Osteoblast (primary cell): ENCODE measurements around the gene DCAF11. TPM values are rescaled to one million over a fixed set of nuclear protein-coding genes. Genes with fewer than 3 reads are reported as not detected.

Source experiments
- DNase-seq: peaks from one replicate; pipeline ENCODE4 v3.0.0; 2011; ENCODE audit warnings: low spot score, mixed read lengths; ENCODE audit not compliant: insufficient read length; ENCODE audit errors: missing footprints
- H2AFZ ChIP-seq: 2 replicates; pipeline ENCODE4 v1.6.0; 2011; ENCODE audit warnings: mild to moderate bottlenecking, low read length
- H3K27ac ChIP-seq: 2 replicates; pipeline ENCODE4 v1.5.1; 2011; ENCODE audit warnings: mild to moderate bottlenecking, low read depth, low read length, moderate library complexity
- H3K27me3 ChIP-seq: 2 replicates; pipeline ENCODE4 v1.6.0; 2012; ENCODE audit warnings: mild to moderate bottlenecking, control low read depth, inconsistent platforms, low read length, moderate library complexity; ENCODE audit not compliant: insufficient read depth
- H3K36me3 ChIP-seq: 2 replicates; pipeline ENCODE4 v1.5.1; 2011; ENCODE audit warnings: mild to moderate bottlenecking, low read length, control low read depth, moderate library complexity; ENCODE audit not compliant: insufficient read depth
- H3K4me1 ChIP-seq: 2 replicates; pipeline ENCODE4 v1.5.1; 2011; ENCODE audit warnings: mild to moderate bottlenecking, low read length, control low read depth, moderate library complexity; ENCODE audit not compliant: insufficient read depth
- H3K4me2 ChIP-seq: 2 replicates; pipeline ENCODE4 v1.6.0; 2011; ENCODE audit warnings: mild to moderate bottlenecking, low read length; ENCODE audit not compliant: insufficient read depth
- H3K4me3 ChIP-seq: fragments of 200-600 bp; sonication (generic); 3 replicates; pipeline ENCODE4 v1.5.1; 2012; ENCODE audit warnings: mild to moderate bottlenecking, low read length, inconsistent platforms; ENCODE audit not compliant: insufficient read depth
- H3K79me2 ChIP-seq: 2 replicates; pipeline ENCODE4 v1.6.0; 2012; ENCODE audit warnings: mild to moderate bottlenecking, low read length, control low read depth, inconsistent platforms; ENCODE audit not compliant: insufficient read depth
- H3K9me3 ChIP-seq: 2 replicates; pipeline ENCODE4 v1.5.1; 2011; ENCODE audit warnings: low read depth, low read length, control low read depth
- H4K20me1 ChIP-seq: 2 replicates; pipeline ENCODE4 v1.6.0; 2012; ENCODE audit warnings: mild to moderate bottlenecking, low read length, control low read depth; ENCODE audit not compliant: insufficient read depth
- total RNA-seq: library from RNA; depleted of rRNA; stranded (reverse); fragments of >200 nt; gene quantifications from 2 replicates; pipeline ENCODE4 v1.2.3, GENCODE V29; 2012
- TF ChIP-seq, protein P1 (sequence below): IDR thresholded peaks from 2 replicates; pipeline ENCODE4 v1.5.1; 2011; ENCODE audit warnings: mild to moderate bottlenecking, low read depth, low read length, moderate library complexity; ENCODE audit errors: extremely low read depth

The DCAF11 gene
- total RNA-seq, 1 donor = 84.7 TPM

DNA sequence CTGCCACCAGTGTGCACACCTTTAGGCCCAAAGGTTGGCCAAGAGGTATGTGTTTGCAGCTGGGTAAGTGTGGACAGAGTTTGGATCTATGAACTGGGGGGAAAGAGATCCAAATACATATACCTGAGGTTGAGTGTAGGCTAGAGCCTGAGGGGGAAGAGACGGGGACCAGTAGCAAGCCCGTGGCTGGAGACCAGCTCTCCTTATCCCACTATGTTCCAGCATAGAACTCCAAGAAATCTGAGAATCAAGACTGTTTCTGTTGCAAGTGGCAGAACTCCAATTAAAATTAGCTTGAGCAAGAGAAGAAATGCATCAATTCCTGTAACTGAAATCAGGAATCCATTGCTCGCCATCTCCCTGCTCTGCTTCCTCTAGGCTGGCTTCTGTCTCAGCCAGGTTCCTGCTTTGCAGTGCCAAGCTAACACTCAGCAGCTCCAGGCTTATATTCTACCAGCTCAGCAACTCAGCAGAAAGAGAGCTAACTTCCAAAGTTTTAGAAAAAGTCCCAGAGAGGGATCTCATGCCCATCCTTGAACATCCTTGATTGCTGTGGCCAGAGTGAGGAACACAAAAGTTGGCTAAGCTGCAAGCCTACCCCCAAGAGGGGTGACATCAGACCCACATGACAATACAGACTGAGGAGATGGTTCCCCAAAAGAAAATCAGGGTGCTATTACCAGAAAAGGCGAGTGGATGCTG is 21.9 kb upstream of the DCAF11 start:
- Histone ChIP-seq H3K27me3 (no peaks in the 10 kb centered on the region), H3K79me2 (peaks cover 10% of the 10 kb centered on the region), H3K36me3 (no peaks in the 10 kb centered on the region), H3K4me1 (peaks cover 10% of the 10 kb centered on the region), H4K20me1 (no peaks in the 10 kb centered on the region), H3K4me3 (no peak overlapping the region), H3K9me3 (no peaks in the 10 kb centered on the region), H3K27ac (no peak overlapping the region), H2AFZ (no peak overlapping the region), H3K4me2 (no peak overlapping the region)
- peak; percentile 30 for DNase-seq
- TF ChIP-seq, protein P1, sequence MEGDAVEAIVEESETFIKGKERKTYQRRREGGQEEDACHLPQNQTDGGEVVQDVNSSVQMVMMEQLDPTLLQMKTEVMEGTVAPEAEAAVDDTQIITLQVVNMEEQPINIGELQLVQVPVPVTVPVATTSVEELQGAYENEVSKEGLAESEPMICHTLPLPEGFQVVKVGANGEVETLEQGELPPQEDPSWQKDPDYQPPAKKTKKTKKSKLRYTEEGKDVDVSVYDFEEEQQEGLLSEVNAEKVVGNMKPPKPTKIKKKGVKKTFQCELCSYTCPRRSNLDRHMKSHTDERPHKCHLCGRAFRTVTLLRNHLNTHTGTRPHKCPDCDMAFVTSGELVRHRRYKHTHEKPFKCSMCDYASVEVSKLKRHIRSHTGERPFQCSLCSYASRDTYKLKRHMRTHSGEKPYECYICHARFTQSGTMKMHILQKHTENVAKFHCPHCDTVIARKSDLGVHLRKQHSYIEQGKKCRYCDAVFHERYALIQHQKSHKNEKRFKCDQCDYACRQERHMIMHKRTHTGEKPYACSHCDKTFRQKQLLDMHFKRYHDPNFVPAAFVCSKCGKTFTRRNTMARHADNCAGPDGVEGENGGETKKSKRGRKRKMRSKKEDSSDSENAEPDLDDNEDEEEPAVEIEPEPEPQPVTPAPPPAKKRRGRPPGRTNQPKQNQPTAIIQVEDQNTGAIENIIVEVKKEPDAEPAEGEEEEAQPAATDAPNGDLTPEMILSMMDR = no peak

GRCh38 chr14:24093207-24093900 is 21.2 kb upstream of the DCAF11 start:
- H3K4me2 ChIP-seq = peak overlapping the region; percentile 89
- peaks cover 10% of the 10 kb centered on the region for H3K4me1 ChIP-seq
- no peak overlapping the region for H3K27ac ChIP-seq

GRCh38 chr14:24093901-24094840 is 20.4 kb upstream of the DCAF11 start, which contains the start of gene PCK2:
Gene PCK2 (plus strand): TSS chr14:24094311. CDS start chr14:24094406, 95 bp downstream.
- Histone ChIP-seq H3K27ac (peak within 1 kb of the TSS; percentile 57), H4K20me1 (no peaks in the 10 kb centered on the region), H3K36me3 (peaks cover 5% of the 10 kb centered on the region), H3K4me3 (peak within 1 kb of the TSS; percentile 92), H3K4me2 (peak within 1 kb of the TSS; percentile 89), H3K4me1 (peaks cover 10% of the 10 kb centered on the region), H3K9me3 (no peaks in the 10 kb centered on the region), H3K27me3 (no peaks in the 10 kb centered on the region), H3K79me2 (peaks cover 10% of the 10 kb centered on the region), H2AFZ (peak within 1 kb of the TSS; percentile 91)
- DNase-seq = peak; percentile 98
- TF ChIP-seq, protein P1 = no peak

More at GRCh38 chr14:24093207-24093900, 21.2 kb upstream of the DCAF11 start:
- no peaks in the 10 kb centered on the region for H3K9me3 ChIP-seq
- peak; percentile 36 for DNase-seq
- peaks cover 10% of the 10 kb centered on the region for H3K79me2 ChIP-seq
- TF ChIP-seq, protein P1 = no peak
- H3K27me3 ChIP-seq = no peaks in the 10 kb centered on the region
- peak overlapping the region; percentile 92 for H3K4me3 ChIP-seq
- H3K36me3 ChIP-seq = peaks cover under 1% of the 10 kb centered on the region
- peak overlapping the region; percentile 91 for H2AFZ ChIP-seq
- H4K20me1 ChIP-seq = no peaks in the 10 kb centered on the region
